HG03571 (cell line): ENCODE results near the gene TRHDE.

Experiments used
- ATAC-seq: cut with Tn5 transposase; IDR thresholded peaks from one replicate; pipeline ENCODE4 v1.9.1; 2021; ENCODE audit not compliant: unreplicated experiment

TRHDE gene

DNA sequence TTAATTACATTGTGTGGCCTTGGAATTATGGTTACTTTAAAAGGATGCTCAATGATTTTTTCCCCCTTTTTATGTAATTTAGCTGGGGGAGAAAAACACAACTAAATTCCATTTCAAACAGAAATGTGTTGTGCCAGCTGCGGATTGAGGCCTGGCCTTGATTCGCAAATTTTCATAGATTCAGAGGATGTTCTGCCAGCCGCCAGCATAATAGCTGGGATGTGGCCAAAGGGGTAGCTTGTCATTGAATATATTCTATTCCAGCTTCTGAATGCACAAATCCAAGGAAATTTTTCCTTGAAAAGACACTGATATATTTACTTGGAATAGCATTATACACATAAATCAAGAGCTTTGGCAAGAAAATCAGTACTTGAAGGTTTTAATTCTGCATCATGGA lies 43.7 kb downstream of the TRHDE start:
- no peak for ATAC-seq

- ATAC-seq: no peak
Observed at GRCh38 chr12:72318341-72318740, 46.2 kb downstream of the TRHDE start.

DNA sequence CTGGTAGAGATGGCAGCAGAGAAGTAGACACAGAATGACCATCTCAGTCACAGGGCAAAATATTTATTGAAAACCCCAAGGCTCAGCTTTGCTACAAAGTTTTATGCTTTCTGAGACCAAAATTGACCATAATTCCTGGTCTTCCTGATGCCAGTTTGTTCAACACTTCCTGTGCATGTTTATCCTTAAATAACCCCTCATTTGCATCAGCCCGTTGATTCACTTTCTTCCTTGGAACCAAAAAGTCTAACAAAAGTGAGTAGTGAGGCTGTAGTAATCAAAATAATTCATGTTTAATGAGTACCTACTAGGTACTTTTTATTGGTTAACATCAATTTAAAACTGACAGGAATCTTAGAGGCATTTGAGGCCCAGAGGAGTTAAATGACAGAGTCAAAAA lies 51.7 kb downstream of the TRHDE start:
- ATAC-seq: no peak

DNA sequence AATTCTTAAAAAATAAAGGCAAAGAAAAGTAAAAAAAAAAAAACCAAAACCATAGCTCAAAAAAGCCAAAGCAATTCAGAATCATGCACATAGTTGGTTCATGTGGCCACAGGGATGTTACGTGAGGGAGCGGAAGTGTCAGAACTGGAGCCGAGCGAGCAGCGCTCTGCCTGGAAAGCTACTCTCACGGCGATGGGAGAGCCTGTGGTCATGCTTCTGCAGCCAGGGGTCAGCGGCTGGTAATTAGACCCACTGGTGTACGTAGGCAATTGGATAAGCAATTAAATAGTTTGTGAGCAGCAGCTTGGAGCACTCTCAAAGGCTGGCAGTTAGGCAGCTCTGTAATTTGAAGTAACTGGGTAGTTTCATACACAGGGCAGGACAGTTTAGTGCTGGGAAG lies 58.1 kb downstream of the TRHDE start:
- ATAC-seq: no peak

DNA sequence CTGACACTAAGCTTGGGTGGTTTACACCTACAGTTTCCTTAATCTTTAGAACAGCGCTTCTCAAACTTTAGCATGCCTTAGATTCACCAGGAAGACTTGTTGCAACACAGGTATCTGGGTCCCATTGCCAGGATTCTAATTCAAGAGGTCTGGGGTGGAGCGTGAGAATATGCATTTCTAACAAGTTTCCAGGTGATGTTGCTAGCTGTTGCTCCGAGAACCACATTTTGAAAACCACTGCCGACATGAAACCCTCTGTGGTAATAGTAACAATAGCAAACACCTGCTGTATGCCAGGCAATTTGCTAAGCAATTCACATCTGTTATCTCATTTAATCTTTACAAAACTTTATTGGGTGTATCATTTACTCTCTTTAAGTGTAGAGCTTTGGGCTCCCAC lies 58.6 kb downstream of the TRHDE start:
- ATAC-seq: no peak

- ATAC-seq: no peak
Observed at GRCh38 chr12:72337382-72337781, 65.2 kb downstream of the TRHDE start.

- ATAC-seq: no peak
Observed at GRCh38 chr12:72337946-72338345, 65.8 kb downstream of the TRHDE start.

DNA sequence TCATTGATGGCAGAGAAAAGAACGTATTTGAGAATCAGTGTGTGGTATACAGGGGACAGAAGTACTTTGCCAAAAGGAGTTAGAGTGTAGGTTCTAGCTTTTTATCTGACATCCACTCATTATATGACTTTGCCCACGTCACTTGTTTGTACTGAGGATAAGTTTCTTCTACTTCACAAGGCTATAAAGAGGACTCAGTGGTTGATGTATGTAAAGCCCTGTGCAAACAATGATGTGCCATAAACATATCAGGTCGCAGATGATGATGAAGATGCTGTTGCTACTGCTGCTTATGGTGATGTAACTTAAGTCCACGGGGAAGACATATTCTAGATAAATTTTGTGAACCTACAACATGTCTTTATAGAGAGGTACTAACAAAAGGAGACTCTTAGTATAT lies 66.3 kb downstream of the TRHDE start:
- ATAC-seq: no peak

GRCh38 chr12:72346363-72346944 lies 74.3 kb downstream of the TRHDE start:
- peak; percentile 81 for ATAC-seq

DNA sequence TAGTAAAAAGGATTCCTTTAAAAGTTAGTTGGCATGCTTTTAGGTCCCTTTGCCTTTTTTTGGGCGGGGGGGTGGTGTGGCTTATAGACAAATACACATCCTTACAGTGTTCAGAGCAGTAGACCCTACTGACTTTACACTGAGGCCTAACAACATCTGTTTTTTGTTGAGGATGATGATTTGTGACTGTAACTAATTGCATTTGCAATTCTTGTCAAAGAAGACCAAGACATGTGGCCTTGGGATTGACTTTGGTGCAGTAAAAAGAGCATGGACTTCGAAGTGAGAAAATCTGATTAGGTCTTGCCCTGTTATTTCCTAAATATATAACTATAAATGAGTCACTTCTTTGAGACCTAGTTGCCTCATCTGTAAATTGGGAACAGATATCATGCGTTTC lies 77.3 kb downstream of the TRHDE start:
- ATAC-seq: no peak

DNA sequence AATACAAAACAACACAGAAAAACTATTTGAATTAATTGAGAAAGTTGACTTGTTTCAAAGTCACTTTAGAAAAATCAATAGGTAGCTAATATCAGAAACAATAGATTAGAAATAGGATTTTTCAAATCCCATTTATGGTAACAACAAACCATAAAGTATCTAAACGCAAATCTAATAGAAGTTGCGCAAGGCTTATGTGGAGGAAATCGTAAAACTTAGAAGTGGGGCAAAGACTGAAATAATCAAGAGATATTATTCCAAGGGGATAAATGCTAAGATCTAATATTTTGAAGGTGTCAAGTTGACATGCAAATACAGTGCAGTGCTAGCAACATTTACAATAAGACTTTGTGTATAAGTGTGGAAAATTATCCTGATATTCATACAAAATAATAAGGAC lies 87.2 kb downstream of the TRHDE start:
- no peak for ATAC-seq

- ATAC-seq: no peak
Observed at GRCh38 chr12:72365151-72365550, 93.0 kb downstream of the TRHDE start.

GRCh38 chr12:72366255-72366654 lies 94.1 kb downstream of the TRHDE start:
- ATAC-seq: no peak

DNA sequence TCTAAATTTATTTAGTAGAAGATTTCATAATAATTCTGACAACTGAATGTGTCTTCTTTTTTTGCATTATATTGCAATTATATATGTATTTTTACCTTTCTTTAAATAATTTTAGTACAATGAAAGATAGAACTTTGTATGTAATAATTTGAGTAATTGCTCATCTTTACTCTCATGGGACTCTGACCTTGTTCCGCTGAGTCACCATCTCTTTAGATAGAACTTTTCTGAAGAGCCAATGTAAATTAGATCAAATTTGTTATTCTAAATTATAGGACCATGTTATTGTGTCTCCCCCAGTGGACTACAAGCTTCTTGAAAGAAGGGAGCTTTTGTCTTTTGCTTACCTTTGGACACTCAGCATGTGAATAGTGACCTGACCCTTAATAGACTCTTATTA lies 96.1 kb downstream of the TRHDE start:
- no peak for ATAC-seq

DNA sequence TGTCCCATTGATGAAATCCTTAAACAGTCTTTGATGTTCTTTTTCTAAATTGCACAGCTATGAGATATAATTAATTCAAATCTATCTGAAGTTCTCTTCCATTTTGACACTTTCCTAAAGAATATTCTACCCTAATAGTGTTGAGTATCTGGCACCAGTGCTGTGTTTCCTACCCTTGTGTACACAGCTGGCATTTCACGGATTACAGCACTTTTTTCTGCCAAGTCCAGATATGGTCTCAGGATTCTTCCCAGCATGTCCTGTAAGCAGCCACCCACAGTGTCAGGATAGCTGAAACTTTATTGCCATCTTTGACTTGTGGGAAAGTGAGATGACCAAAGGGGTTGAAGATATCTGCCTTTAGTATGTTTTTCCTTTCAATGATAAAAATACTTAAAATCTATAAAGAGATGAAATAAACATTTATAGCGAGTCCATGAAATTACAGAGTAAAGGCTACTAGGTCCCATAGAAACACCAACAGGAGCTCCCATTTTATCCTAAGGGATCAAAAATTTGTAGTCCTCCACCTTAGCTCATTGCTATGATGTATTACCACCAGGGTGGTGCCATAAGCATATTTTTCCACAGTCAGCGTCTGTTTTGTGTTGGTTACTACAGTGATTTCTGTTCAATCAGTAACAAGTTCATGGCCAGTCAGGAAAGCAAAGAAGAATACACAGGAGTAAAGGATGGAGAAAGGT lies 96.7 kb downstream of the TRHDE start:
- ATAC-seq: no peak

DNA sequence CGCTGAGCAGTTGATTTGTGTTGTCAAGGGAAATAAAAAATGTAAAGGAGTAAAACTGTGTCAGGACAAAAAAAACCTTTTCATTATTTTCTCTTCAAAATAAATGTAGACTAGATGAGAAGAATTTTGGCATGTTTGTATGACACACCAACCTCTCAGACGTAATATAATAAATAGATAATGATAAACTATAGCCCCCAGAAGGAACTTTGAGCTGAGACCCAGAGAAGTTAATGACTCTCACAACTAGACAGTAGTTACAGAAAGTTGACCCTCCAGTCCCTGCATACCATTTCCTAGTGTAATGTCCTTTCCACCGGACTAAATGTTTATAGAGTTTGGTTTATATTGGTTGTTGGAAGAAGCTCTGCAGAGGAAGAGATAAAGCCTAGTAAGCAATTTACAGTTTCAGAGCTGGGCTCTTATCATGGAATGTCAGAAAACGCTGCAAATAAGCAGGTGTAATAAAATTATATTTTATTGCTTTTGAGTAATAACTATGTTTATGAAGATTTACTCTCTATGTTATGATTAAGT lies 97.3 kb downstream of the TRHDE start:
- ATAC-seq: no peak

GRCh38 chr12:72380441-72380840 lies 108.3 kb downstream of the TRHDE start:
- no peak for ATAC-seq

DNA sequence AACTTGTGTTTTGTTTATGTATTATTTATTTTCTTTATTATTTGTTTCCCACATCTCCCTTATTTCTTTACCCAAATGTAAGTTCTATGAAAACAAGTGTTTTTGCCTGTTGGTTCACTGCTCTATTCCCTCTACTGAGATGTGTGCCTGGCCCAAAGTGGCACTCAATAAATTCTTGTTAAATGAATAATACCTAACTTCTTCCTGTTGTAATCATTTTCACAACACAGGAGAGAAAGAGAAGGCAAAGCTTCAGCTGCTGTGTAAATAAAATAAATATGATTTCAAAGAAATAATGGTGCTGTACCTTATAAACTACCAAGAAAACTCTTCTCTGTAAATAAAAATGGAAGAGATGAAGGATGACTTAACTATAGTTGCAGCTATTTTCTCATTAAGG lies 116.2 kb downstream of the TRHDE start:
- no peak for ATAC-seq

DNA sequence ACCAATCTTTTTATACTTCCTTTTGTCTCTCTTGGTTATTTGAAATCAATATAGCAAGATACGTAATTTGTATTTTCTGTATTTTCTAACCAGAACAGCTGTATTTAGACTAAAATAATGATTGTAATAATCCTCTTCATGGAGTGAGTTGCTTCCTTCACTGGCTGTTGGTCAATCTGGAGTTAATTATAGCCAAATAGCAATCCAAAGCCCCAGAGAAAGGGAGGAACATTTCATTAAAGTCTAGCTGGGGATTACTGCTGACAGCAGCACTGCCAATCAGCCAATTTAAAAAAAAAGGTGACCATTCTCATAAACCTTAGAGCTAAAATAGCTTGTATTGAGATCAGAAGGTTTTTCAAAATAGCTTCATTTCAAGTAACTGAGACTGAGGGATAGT lies 118.0 kb downstream of the TRHDE start:
- ATAC-seq: no peak

- no peak for ATAC-seq
Observed at GRCh38 chr12:72406111-72406510, 133.9 kb downstream of the TRHDE start.

DNA sequence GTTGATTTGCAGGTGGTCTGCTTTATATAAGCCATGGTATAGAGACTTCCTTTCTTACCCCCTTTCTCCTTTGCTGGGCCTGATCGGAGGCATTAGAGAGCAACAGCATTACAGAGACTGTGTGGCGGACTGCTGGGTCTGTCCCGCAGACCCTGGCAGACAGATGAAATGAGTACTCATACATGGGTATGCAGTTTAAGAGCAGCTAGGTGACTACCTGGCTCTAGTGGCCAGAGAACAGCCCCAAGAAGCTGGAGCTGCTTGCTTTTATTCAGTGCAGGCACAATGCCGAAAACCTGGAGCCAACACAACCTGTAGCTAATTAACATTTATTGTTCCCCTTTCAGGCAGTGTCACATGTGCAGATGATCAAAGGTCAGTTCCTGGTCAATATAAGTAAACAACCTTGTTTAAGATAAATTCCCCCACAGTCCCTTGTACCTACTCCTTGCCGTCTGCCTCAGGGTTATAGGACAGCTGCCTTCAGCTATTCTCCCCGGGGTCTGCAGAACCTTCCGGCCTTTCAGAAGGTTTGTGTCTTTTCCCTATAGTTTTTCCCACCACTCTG lies 160.0 kb downstream of the TRHDE start:
- no peak for ATAC-seq

DNA sequence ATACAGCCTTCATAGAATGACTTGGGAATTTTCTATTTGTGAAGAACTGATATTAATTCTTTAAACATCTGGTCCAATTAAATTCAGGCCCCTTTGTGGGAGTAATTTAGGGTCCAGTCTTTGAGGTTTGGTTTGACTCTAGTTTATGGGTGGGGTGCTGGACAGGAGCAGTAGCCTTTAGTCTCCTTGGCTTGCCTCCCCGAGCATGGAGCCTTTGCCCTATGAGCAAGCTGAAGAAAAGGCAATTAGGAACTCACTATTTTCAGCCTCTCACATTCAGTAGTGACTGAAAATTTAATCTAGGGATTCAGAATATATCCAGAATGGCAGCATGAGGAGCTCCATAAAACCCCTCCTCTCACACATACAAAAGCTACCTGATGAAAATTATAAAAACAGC lies 161.1 kb downstream of the TRHDE start:
- no peak for ATAC-seq

- no peak for ATAC-seq
Observed at GRCh38 chr12:72434999-72435398, 162.8 kb downstream of the TRHDE start.
